CD1c-positive myeloid dendritic cell (primary cell): ENCODE results near the gene CISTR.
"Not testable (repeated sequence)": the region's sequence is repeated elsewhere in the genome, so short reads cannot be mapped to it uniquely, and the experiment has no call there.

Experiments
- DNase-seq: peaks from one replicate; pipeline ENCODE4 v3.0.0-alpha.2; 2016; ENCODE audit errors: extremely low spot score

Gene CISTR

DNA sequence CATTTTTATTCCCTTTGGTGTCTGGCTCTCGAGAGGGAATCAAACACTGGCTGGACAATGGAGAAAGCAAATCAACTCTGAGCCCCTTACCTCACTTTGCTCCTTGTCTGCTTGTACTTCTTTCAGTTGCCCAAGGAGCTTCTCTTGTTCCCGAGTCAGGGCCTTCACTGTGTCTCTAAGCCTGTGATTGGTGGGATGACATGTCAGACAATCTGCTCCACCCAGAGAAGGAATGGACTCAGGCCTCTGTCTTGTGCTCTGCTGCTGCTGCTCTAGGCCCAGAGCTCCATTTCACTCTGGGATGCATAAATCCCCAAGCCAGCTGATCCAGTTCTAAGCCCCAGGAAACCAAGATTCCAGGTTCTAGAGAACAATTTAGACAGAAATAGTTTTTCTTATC is 32.1 kb downstream of the CISTR start:
- DNase-seq = no peak

DNA sequence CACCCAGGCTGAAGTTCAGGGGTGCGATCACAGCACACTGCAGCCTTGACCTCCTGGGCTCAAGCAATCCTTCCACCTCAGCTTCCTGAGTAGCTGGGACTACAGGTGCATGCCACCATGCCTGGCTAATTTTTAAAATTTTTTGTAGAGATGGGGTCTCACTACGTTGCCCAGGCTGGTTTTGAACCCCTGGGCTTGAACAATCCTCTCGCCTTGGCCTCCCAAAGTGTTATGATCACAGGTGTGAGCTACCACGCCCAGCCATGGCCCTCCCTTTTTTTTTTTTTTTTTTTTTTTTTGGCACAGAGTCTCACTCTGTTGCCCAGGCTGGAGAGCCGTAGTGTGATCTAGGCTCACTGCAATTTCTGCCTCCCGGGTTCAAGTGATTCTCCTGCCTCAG is 33.2 kb downstream of the CISTR start:
- not testable (repeated sequence) for DNase-seq

DNA sequence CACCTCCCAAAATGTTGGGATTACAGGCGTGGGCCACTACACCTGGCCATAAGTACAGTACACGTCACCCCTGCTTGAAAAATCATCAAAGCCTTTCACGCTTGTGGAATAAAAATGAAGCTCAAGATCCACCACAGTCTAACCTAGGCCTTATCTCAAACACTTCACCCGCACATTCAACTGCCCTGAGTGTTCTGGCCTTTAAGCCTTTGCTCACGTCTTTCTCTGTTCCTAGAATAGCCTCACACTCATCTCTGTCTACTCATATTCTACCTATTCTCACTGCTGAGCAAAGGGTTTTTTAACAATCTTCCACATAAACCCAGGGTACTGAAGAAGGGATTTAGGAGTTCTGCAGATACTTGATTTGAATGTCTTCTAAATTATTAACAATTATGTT is 34.5 kb downstream of the CISTR start:
- no peak for DNase-seq

DNA sequence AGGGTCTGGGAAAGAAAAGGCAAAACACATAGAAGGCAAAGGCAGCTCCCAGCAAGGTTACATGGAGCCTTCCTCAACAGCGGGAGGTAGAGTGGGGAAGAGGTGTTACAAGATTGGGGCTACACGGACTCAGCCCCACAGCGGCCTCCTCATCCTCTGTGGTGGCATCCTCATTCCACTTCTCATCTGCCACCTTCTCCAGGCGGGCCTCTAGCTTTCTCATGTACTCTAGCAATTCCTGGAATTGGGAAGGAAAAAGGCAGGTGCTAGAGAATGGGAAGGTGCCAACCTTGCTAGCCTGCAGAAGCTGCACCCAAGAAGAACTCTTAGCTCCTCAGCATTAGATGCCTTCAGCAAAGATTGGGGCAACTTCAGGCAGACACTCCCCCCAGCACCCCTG is 37.8 kb downstream of the CISTR start:
- DNase-seq = no peak

DNA sequence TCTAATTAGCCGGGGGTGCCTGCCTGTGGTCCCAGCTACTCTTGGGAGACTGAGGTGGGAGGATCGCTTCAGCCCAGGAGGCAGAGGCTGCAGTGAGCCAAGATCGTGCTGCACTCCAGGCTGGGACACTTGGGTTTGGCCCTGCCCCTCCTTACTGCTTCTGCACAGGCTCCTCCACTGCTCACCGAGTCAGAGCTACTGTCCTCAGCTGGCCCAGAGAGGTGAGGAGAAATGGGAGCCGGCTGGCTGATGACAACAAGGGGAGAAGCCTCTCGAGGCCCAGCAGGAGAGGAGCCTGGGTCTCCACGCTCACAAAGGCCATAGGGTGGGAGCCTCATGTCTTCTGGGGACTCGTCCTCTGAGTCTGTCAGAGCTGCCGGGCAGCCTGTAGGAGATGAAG is 38.3 kb downstream of the CISTR start:
- no peak for DNase-seq

DNA sequence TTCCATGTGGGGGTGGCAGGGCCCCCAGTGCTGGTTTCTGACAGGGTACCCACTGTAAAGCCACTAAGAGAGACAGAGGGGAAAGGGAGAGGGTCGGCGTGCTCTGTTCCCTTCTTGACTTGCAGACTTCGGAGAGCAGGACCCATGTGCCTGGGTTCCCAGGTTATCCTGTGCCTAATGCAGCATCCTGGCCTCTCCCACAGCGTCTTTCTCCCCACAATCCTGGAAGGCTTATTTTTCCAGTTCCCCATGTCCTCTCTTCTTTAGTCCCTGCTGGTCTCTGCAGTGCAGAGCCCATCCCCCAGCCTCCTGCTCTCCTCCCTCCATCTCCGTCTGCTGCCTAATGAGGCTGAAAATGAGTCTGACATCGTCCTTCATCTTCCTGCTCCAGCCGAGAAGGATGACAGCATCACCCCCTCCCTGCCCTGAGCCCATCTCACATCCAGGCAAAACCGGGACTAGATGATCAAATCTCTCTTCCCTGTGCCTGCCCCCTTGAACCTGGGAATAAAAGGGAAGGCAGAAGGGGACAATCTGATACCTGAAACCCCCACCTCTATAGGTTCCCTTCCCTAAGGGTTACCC is 39.6 kb downstream of the CISTR start:
- DNase-seq = no peak

DNA sequence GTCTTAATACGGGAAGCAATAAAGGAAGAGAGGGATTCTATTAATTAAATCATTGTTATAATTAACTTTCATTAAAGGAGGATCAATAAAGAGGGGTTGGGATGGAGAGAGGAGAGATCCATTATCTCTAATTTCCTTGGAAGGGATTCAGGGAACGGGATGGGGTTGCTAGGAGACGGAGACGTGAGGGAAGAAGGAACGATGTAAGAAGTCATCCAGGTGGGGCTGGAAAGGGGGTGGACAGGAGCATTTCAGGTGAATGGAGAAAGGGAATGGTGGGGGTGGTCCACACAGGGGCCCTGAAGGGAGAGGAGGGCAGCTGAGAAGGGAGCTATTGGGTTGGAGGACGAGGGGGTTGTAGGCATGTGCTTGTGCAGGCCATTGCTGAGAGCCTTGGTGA is 41.7 kb downstream of the CISTR start:
- no peak for DNase-seq

DNA sequence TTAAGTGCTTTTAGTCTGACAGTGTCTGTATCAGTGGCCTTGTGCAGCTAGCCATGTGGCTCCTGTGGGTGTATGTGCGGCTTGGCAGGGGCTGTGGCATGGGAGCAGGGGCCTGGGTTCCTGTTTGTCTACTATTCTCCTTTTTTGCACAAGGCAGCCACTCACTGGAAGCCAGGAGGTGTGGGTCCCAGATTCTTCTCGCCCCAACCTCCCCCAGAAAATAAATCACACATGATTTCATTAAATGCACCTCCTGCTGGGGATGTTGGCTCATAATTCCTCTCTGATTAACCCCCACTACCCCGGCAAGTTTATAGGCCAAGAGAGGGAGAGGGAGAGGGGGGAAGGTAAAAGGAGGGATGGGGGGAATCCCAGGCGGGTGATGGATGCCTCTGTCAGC is 42.1 kb downstream of the CISTR start:
- DNase-seq = no peak

DNA sequence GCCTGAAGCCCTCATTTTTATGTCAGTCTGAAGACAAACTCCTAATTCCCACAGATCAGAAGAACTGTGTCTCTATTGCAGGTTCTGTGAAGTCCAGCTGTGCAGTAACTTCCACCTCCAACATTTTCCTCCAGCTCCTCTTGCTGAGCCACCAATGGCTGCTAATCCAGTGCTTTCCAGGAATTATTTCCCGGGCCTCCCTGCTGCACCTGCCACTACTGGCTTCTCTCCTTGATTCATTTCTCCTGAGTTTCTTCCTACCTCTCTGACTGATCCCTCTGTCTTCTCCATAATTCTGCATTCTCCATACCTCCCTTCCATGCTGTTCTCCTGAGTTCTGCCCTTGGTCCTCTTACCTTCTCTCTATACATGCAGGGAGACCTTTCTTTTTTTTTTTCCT is 45.7 kb downstream of the CISTR start:
- no peak for DNase-seq

DNA sequence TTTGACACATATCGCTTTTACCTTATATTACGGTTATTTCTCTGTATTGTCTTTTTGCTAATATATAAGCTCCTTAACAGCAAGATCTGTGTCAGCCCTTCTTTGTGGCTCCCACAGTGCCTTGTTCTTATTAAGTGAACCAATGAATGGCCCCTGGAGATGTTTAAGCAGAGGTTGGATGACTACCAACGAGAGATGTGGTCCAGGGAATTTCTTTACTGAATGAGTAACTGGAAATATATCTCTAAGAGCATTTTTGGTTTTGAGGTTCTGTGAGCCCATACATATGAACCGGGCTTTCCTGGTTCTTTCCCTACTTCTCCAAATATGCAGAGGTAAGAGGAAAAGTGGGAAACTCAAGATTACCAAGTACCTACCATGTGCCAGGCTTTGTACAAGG is 48.0 kb downstream of the CISTR start:
- no peak for DNase-seq

DNA sequence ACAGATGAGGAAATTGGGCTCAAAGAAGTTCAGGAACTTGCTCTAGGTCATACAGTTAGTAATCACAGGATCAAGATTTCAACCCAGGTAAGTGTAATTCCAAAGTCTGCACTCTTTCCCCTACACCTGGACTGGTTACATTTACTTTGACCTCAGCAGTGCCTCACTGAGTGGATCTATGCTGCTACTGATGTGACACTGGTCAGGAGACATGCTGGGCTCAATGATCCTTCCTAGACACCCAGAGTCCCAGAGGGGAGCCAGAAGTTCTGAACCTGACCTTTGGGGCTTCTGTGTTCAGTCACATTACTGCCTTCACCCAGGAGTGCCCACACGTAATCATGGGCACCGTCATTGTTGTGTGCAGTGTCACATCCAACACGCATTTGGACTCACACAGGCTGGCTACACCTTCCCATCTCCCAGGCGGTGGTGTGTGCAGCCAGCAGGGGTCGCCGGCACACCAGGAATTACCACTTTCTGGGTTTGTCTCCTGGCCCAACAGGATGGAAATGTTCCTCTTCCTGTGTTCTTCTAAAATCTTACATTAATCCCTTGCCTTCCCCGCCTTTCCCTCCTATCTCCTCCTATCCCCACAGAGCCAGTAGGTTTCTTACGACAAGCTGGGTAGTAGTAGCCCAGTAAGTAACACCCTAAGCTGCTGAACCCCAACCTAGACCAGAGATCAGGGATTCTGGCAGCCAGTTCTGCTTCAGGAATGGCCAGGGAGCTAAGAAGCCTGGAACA is 50.1 kb downstream of the CISTR start:
- DNase-seq = peak; percentile 72

DNA sequence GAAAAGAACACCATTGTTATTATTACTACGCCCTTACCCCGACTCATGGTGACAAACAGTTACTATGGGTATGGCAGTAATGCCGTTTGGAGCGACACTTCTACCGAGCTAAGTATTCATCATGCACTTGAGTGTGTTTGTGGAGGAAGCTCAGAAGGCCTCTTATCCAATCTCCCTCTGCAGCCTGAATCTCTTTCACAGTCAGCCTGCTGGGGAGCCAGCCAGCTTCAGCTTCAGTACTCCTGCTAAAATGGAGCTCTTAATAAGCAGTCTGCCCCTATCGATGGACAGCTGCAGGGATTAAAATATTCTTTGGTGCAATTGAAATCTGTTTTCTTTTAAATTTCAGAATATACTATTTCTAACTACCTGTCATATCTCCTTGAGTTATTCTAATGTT is 51.2 kb downstream of the CISTR start:
- no peak for DNase-seq

DNA sequence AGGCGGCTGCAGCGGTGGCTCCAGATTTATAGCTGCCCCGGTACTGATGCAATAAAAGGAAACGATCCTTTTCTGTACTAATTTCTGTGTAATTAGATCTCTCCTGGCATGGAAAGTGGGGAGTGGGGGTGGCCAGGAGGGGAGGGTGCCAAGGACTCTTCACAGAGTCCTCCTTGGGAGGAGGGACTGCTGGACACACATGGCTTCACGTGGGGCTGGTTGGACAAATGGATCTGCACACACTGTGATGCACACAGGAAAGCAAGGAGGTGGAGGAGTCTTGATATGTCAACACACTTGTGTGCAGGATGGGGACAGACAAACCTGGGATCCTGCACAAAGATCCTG is 52.1 kb downstream of the CISTR start:
- DNase-seq = no peak

DNA sequence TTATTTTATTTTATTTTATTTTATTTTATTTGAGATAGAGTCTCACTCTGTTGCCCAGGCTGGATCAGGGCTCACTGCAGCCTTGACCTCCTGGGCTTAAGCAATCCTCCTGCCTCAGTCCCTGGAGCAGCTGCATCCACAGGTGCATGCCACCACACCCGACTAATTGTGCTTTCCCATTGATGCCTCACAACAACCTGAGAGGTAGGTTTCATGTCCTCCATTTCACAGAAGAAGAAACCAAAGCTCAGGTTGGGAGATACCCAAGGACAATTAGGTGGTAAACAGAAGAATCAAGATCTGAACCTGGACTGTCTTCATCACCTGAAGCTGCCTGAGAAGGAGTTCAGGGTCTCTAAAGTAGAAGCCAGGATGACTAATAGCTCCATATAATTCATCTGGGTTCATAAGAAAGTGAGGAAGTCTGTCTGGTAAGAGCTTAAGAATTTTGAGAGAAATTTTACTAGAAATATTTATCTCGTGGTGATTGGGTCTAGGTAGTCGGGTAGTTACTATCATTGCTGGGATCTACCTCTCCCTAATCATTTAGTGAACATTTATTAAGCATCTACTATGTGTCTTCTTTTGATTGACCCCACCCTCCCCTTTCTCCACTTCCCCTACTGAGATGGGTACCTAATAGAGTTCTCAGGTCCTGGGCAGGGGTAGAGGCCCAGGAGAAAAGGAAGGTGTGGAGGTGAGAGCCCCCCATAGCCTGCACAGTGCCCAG is 52.7 kb downstream of the CISTR start:
- no peak for DNase-seq

DNA sequence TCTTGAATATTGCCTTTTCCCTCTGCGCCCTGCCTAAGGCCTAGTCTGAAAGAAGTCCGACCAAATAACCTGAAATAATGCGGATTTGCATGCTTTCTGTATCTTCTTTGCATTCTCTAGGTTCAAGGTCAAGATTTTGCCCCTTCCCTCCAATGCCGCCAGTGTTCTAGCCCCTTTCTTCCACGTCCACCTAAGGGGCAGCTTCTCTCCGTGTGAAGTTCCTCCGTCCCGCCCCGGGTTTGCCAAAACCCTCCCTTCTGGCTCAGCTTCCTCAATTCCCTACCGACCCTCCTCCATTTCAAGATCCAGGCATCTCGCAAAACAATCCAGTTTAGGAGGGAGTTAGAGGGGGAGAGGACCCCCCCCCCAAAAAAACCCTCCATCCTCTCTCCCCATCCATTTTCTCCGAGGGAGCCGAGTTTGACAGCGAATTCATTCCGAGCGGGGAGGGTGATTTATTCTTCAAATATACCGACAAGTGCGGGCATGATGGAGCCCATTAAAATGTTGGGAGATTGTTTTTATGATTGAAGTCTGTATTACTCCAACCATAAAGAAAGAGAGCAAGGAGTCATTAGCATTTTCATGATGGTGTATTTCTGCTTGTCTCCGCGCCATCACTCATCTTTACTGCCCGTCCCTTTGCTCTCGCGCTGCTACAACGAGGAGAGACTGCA is 55.0 kb downstream of the CISTR start:
- DNase-seq = no peak
